Choroid plexus epithelial cell (primary cell): ENCODE results near the gene CSMD2.
"Not testable (repeated sequence)": the region's sequence is repeated elsewhere in the genome, so short reads cannot be mapped to it uniquely, and the experiment has no call there.

Experiments used
- DNase-seq: peaks from one replicate; pipeline ENCODE4 v3.0.0-alpha.2; 2010; ENCODE audit warnings: low read depth
- H3K4me3 ChIP-seq: 2 replicates; pipeline ENCODE4 v1.5.1; 2011; ENCODE audit warnings: low read depth, mild to moderate bottlenecking, control low read depth, low read length, moderate library complexity
- CTCF ChIP-seq: conservative IDR thresholded peaks from 2 replicates; pipeline ENCODE4 v1.5.1; 2011; ENCODE audit warnings: low read depth, mild to moderate bottlenecking, control low read depth, inconsistent platforms, low read length, moderate library complexity

The CSMD2 gene

GRCh38 chr1:34188418-34188817, 23.4 kb upstream of the CSMD2 start:
- no peak overlapping the region for H3K4me3 ChIP-seq
- no peak for DNase-seq

GRCh38 chr1:34186741-34187494, 21.9 kb upstream of the CSMD2 start:
- no peak for DNase-seq
- TF ChIP-seq CTCF = no peak
- H3K4me3 ChIP-seq = no peak overlapping the region

More at GRCh38 chr1:34188418-34188817, 23.4 kb upstream of the CSMD2 start:
- TF ChIP-seq CTCF = no peak

GRCh38 chr1:34183381-34183780, 18.4 kb upstream of the CSMD2 start:
- DNase-seq, H3K4me3 ChIP-seq: not testable (repeated sequence)

- no peak for TF ChIP-seq CTCF
- H3K4me3 ChIP-seq = no peak overlapping the region
- DNase-seq = no peak
These were observed 13.0 kb upstream of the CSMD2 start for GRCh38 chr1:34178072-34178471.

GRCh38 chr1:34176830-34177603, 12.0 kb upstream of the CSMD2 start, which contains the start of gene C1orf94:
Gene C1orf94 (plus strand): TSS chr1:34176907. CDS start chr1:34177790, 883 bp downstream.
- TF ChIP-seq CTCF = no peak
- no peak within 1 kb of the TSS for H3K4me3 ChIP-seq
- no peak for DNase-seq

GRCh38 chr1:34175744-34176143, 10.7 kb upstream of the CSMD2 start:
- H3K4me3 ChIP-seq = no peak overlapping the region
- DNase-seq = no peak
- TF ChIP-seq CTCF = no peak

- H3K4me3 ChIP-seq = no peak overlapping the region
- DNase-seq = no peak
- no peak for TF ChIP-seq CTCF
These were observed 2.4 kb upstream of the CSMD2 start for GRCh38 chr1:34167389-34167788.
